ENCODE data around the gene TNNT2.

TNNT2 gene

DNA sequence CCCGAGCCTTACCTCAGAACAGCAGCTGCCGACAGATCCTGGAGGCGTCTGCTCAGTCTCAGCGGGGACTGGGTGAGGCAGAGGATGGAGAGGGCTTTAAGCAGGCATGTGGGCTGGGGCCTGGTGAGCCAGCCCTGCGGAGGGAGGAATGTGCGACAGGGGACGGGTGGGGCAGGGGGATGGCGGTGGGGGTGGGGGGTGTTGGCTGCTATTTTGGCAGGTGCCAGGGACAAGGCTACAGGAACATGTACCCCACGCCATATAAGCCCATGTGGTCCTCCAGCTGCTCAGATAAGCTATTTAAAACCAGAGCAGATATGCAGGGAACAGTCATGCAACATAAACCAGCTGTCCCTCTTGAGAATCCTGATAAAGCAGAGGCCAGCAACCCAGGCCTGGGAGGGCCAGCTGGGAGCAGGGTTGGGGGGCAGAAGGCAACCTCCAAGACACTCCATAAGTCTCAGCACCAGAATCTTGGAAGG lies at the start of gene TNNT2:
TNNT2 (minus strand) TSS at position 70 of the 482 bp plus-strand sequence. CDS start 4,426 bp downstream, outside the sequence.
- DNase-seq (ENCODE audit: low read depth) = no peak
- H3K4me3 ChIP-seq (ENCODE audit: low read length) = no peak within 1 kb of the TSS
- TF ChIP-seq, protein P1, sequence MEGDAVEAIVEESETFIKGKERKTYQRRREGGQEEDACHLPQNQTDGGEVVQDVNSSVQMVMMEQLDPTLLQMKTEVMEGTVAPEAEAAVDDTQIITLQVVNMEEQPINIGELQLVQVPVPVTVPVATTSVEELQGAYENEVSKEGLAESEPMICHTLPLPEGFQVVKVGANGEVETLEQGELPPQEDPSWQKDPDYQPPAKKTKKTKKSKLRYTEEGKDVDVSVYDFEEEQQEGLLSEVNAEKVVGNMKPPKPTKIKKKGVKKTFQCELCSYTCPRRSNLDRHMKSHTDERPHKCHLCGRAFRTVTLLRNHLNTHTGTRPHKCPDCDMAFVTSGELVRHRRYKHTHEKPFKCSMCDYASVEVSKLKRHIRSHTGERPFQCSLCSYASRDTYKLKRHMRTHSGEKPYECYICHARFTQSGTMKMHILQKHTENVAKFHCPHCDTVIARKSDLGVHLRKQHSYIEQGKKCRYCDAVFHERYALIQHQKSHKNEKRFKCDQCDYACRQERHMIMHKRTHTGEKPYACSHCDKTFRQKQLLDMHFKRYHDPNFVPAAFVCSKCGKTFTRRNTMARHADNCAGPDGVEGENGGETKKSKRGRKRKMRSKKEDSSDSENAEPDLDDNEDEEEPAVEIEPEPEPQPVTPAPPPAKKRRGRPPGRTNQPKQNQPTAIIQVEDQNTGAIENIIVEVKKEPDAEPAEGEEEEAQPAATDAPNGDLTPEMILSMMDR (conservative IDR thresholded peaks at IDR 0.05; ENCODE audit: low read depth, low read length) = no peak

DNA sequence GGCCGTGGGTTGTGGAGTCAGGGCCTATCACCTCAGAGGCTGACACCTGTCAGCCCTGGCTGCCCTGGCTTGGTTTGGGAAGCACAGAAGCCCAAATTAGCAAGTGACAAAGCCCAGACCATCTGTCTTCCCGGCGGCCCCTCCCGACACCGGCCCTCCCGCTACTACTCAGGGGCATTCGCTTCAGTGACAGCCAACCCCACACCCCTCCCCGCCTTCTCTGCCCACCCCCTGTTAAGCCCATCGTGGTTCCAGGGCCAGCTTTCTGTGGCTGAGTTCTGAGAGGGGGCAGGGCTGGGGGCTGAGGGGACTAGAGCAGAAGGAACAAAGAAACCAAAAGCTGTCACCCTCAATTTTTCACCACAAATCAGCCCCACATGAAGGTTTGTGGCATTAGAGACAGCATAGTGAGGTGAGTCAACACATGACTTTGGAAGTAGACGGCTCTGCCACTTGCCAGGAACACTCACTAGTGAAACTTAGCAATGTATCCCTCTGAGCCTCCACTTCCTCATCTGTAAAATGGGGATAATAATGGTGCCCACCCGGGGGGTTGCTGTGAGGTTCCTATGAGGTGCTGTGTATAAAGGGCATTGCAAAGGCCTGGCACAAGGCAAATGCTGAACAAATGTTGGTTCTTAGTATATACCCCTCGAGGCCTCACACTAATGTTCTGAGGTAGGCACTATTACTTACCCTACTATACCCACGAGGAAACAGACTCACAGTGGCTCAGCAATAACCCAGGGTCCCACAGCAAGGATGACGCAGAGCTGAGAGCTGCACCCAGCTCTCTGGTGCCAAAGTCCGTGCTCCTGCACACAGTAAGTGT lies 49.2 kb upstream of the TNNT2 start:
- TF ChIP-seq, protein P1 (conservative IDR thresholded peaks at IDR 0.05; ENCODE audit: low read depth, low read length) = no peak
- H3K4me3 ChIP-seq (ENCODE audit: low read length) = no peak overlapping the region
- no peak for DNase-seq (ENCODE audit: low read depth)

DNA sequence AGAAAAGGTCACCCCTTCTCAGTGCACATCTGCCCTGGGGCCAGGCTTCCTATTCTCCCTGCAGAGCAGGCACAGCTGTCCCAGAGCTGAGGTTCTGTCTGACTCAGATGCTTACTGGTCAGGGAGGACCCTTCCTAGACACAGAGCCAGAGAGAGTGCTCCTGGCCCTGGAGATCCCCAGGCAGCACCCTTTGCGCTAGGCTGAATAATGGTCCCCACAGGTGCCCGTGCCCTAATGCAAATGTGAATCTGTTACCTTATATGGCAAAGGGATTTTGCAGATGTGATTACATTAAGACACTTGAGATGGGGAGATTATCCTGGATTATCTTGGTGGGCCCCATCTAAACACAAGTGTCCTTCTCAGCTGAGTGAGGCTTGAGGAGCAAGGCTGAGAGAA lies 46.7 kb upstream of the TNNT2 start:
- H3K4me3 ChIP-seq (ENCODE audit: low read length) = no peak overlapping the region
- DNase-seq (ENCODE audit: low read depth) = no peak
- TF ChIP-seq, protein P1 (conservative IDR thresholded peaks at IDR 0.05; ENCODE audit: low read depth, low read length) = no peak

DNA sequence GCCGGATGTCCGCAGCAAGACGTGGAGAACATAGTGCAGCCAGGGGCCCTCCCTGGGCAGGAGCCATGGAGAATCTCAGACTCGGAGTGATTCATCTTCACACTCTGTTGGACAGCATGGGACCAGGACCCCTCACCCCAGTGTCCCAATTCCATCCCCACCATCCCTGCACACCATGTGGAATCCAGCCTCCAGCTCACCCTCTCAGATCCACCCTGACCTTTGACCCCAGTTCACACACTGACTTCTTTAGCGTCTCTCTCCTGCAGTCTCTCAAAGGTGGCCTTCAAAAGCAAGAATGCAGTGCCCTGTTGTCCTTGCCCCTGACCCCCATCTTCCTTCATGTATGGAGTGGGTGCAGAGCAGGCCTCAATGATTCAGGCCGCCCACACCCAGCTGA lies 46.2 kb upstream of the TNNT2 start:
- no peak overlapping the region for H3K4me3 ChIP-seq (ENCODE audit: low read length)
- DNase-seq (ENCODE audit: low read depth) = no peak

DNA sequence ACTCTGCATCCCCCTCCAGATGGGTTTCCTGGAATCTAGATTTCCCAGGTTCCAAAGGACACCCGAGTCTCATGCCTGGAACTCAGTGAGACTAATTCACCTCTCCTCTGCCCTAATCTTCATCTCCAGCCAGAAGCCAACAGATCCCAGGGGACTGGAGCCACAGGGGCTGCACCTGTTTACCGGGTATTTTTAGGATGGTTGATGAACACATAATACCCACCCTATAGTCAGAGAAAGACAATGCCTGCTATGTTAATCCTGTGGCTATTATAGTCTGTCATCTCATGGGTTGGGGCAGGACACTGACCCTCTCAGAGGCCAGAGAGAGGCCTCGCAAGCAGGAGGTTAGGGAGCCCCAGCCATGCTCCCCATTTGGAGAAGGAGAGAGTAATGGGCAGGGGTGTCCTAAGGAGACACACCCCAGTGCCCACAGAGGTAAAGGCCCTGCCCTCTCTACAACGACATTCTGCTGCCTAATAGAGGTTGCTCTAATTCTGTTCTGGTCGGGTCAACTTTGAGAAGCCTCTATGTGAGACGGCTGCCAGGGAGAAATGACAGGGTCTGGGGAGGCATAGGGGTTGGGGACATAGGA lies 45.1 kb upstream of the TNNT2 start:
- no peak for DNase-seq (ENCODE audit: low read depth)
- no peak overlapping the region for H3K4me3 ChIP-seq (ENCODE audit: low read length)
- TF ChIP-seq, protein P1 (conservative IDR thresholded peaks at IDR 0.05; ENCODE audit: low read depth, low read length) = no peak

More for the DNA sequence above, 46.2 kb upstream of the TNNT2 start:
- TF ChIP-seq, protein P1 (conservative IDR thresholded peaks at IDR 0.05; ENCODE audit: low read depth, low read length) = no peak

DNA sequence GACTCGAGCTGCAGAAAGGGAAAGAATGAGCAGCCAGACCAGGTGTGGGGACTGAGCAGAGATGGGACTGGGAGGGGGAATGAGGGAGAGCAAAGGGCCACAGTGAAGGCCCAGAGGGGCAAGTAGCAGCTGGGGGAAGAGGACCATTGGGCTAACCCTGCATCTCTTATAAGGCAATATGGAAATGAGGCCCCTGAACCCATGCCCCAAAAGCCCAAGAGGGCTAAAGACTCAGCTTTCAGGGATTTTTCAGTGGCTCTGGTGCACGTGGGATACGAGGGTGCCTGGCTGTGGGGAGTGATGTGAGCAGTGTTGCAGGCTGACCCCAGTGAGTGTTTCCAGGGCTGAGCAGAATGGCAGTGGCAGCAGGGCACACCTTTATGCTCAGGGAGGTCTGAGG lies 44.5 kb upstream of the TNNT2 start:
- no peak for DNase-seq (ENCODE audit: low read depth)
- no peak overlapping the region for H3K4me3 ChIP-seq (ENCODE audit: low read length)
- TF ChIP-seq, protein P1 (conservative IDR thresholded peaks at IDR 0.05; ENCODE audit: low read depth, low read length) = no peak
